SK-N-SH treated with all-trans-retinoic acid at 6 μM for 48 hours (cell line): ENCODE measurements around the gene TRIM50.
"Not testable (repeated sequence)": the region's sequence is repeated elsewhere in the genome, so short reads cannot be mapped to it uniquely, and the experiment has no call there.

Source experiments
- CREB5 ChIP-seq: fragments of 250-450 bp; sonication (Bioruptor Pico); IDR thresholded peaks from 2 replicates; pipeline ENCODE4 v1.5.1; 2020; ENCODE audit warnings: low read depth, mild to moderate bottlenecking, moderate library complexity
- CSDC2 ChIP-seq: fragments of 250-450 bp; sonication (Bioruptor Pico); IDR thresholded peaks from 2 replicates; pipeline ENCODE4 v1.5.0; 2020; ENCODE audit warnings: mild to moderate bottlenecking, moderate library complexity
- CSRNP3 ChIP-seq: fragments of 250-450 bp; sonication (Bioruptor Pico); IDR thresholded peaks from 2 replicates; pipeline ENCODE4 v1.5.1; 2021; ENCODE audit warnings: mild to moderate bottlenecking, moderate library complexity
- OSR1 ChIP-seq: fragments of 250-450 bp; sonication (Bioruptor Pico); IDR thresholded peaks from 2 replicates; pipeline ENCODE4 v1.8.0; 2022; ENCODE audit warnings: moderate library complexity, mild to moderate bottlenecking, inconsistent platforms
- PATZ1 ChIP-seq: fragments of 250-450 bp; sonication (Bioruptor Pico); IDR thresholded peaks from 2 replicates; pipeline ENCODE4 v1.8.0; 2020; ENCODE audit warnings: mild to moderate bottlenecking, moderate library complexity, borderline replicate concordance
- PPARA ChIP-seq: fragments of 250-450 bp; sonication (Bioruptor Pico); IDR thresholded peaks from 2 replicates; pipeline ENCODE4 v1.5.0; 2020; ENCODE audit warnings: mild to moderate bottlenecking, borderline replicate concordance
- RARB ChIP-seq: fragments of 250-450 bp; sonication (Bioruptor Pico); IDR thresholded peaks from 2 replicates; pipeline ENCODE4 v1.8.0; 2021; ENCODE audit warnings: mild to moderate bottlenecking, moderate library complexity
- SNAI2 ChIP-seq: fragments of 250-450 bp; sonication (Bioruptor Pico); IDR thresholded peaks from 2 replicates; pipeline ENCODE4 v1.5.0; 2020; ENCODE audit warnings: mild to moderate bottlenecking, moderate library complexity
- TCF4 ChIP-seq: fragments of 250-450 bp; sonication (Bioruptor Pico); IDR thresholded peaks from 2 replicates; pipeline ENCODE4 v1.8.0; 2021; ENCODE audit warnings: mild to moderate bottlenecking, moderate library complexity, borderline replicate concordance
- TSHZ2 ChIP-seq: fragments of 250-450 bp; sonication (Bioruptor Pico); IDR thresholded peaks from 2 replicates; pipeline ENCODE4 v1.5.0; 2020; ENCODE audit warnings: mild to moderate bottlenecking, moderate library complexity
- ZFP3 ChIP-seq: fragments of 250-450 bp; sonication (Bioruptor Pico); IDR thresholded peaks from 2 replicates; pipeline ENCODE4 v1.5.0; 2020; ENCODE audit warnings: mild to moderate bottlenecking, moderate library complexity
- ZFP30 ChIP-seq: fragments of 450-650 bp; formaldehyde crosslinking; IDR thresholded peaks from 2 replicates; pipeline ENCODE4 v1.5.0; 2022; ENCODE audit warnings: mild to moderate bottlenecking, moderate library complexity
- ZNF70 ChIP-seq: fragments of 450-650 bp; formaldehyde crosslinking; IDR thresholded peaks from 2 replicates; pipeline ENCODE4 v1.5.0; 2020; ENCODE audit warnings: mild to moderate bottlenecking, moderate library complexity
- ZNF8 ChIP-seq: fragments of 450-650 bp; formaldehyde crosslinking; IDR thresholded peaks from 2 replicates; pipeline ENCODE4 v1.5.0; 2020; ENCODE audit warnings: mild to moderate bottlenecking, moderate library complexity

- not testable (repeated sequence) for TF ChIP-seq OSR1; CSDC2 (CRISPR knock-in tag); SNAI2 (CRISPR knock-in tag); CSRNP3 (CRISPR knock-in tag); PATZ1 (CRISPR knock-in tag); ZFP3 (CRISPR knock-in tag); TSHZ2 (CRISPR knock-in tag); ZNF8 (CRISPR knock-in tag); CREB5; ZFP30 (CRISPR knock-in tag); PPARA; TCF4 (CRISPR knock-in tag); ZNF70 (CRISPR knock-in tag); RARB (CRISPR knock-in tag)
Measured at GRCh38 chr7:73302846-73303245, 25.0 kb downstream of the TRIM50 start.
